Hepatocyte (in vitro differentiated cells): Measurements from ENCODE around the gene FBXO8. TPM values are rescaled to one million over a fixed set of nuclear protein-coding genes. Genes with fewer than 3 reads are reported as not detected.

ENCODE experiments used
- DNase-seq: peaks from one replicate; pipeline ENCODE4 v3.0.0-alpha.2; 2016; ENCODE audit warnings: low spot score
- H2AFZ ChIP-seq: fragments of 200-600 bp; sonication (generic); 2 replicates; pipeline ENCODE4 v1.6.0; 2016; ENCODE audit warnings: antibody characterized with exemption, mild to moderate bottlenecking
- H3K27ac ChIP-seq: fragments of 200-600 bp; sonication (generic); 2 replicates; pipeline ENCODE4 v1.5.1; 2016; ENCODE audit warnings: mild to moderate bottlenecking
- H3K27me3 ChIP-seq: fragments of 200-600 bp; sonication (generic); 2 replicates; pipeline ENCODE4 v1.6.1; 2016
- H3K36me3 ChIP-seq: fragments of 200-600 bp; sonication (generic); replicated peaks from 2 replicates; pipeline ENCODE4 v1.5.1; 2016; ENCODE audit warnings: low read depth; ENCODE audit not compliant: insufficient read depth
- H3K4me1 ChIP-seq: fragments of 200-600 bp; sonication (generic); 2 replicates; pipeline ENCODE4 v1.5.1; 2016; ENCODE audit warnings: mild to moderate bottlenecking, moderate library complexity; ENCODE audit not compliant: insufficient read depth
- H3K4me2 ChIP-seq: fragments of 200-600 bp; sonication (generic); 2 replicates; pipeline ENCODE4 v1.6.0; 2016
- H3K4me3 ChIP-seq: fragments of 200-600 bp; sonication (generic); 2 replicates; pipeline ENCODE4 v1.5.1; 2016; ENCODE audit warnings: mild to moderate bottlenecking
- H3K79me2 ChIP-seq: fragments of 200-600 bp; sonication (generic); 2 replicates; pipeline ENCODE4 v1.6.0; 2017; ENCODE audit warnings: mild to moderate bottlenecking
- H3K9me2 ChIP-seq: fragments of 200-600 bp; sonication (generic); replicated peaks from 2 replicates; pipeline ENCODE4 v1.6.0; 2017; ENCODE audit warnings: mild to moderate bottlenecking; ENCODE audit not compliant: insufficient read depth
- H3K9me3 ChIP-seq: fragments of 200-600 bp; sonication (generic); 2 replicates; pipeline ENCODE4 v1.5.1; 2016; ENCODE audit warnings: low read depth, mild to moderate bottlenecking
- H4K20me1 ChIP-seq: fragments of 200-600 bp; sonication (generic); 2 replicates; pipeline ENCODE4 v1.6.0; 2016; ENCODE audit warnings: mild to moderate bottlenecking; ENCODE audit not compliant: insufficient read depth, poor library complexity, severe bottlenecking
- CTCF ChIP-seq: fragments of 200-600 bp; sonication (generic); IDR thresholded peaks from 2 replicates; pipeline ENCODE4 v1.5.1; 2016; ENCODE audit warnings: antibody characterized with exemption, mild to moderate bottlenecking; ENCODE audit not compliant: poor library complexity
- EZH2 ChIP-seq: fragments of 200-600 bp; sonication (generic); IDR thresholded peaks from 2 replicates; pipeline ENCODE4 v1.6.1; 2016; ENCODE audit warnings: antibody characterized with exemption, mild to moderate bottlenecking, borderline replicate concordance
- EZH2phosphoT487 ChIP-seq: fragments of 200-600 bp; sonication (generic); IDR thresholded peaks from one replicate; pipeline ENCODE4 v1.6.1; 2018; ENCODE audit warnings: antibody characterized with exemption, mild to moderate bottlenecking, low read depth, moderate library complexity; ENCODE audit not compliant: unreplicated experiment, severe bottlenecking
- WGBS: methylation state at CpG from one replicate; pipeline ENCODE4 v1.1.6; 2016; ENCODE audit warnings: low lambda C conversion rate; ENCODE audit errors: missing lambda C conversion rate; 5-methylcytosine and 5-hydroxymethylcytosine counted together
- polyA plus RNA-seq: library from polyadenylated mRNA; unstranded; fragments of >200 nt; fragmentation: Nextera tagmentation; extraction: Ambion mirVana; gene quantifications from 2 replicates; pipeline ENCODE4 v1.2.1, GENCODE V29; 2016
- total RNA-seq: library from RNA; depleted of rRNA; stranded (reverse); fragments of >200 nt; gene quantifications from 2 replicates; pipeline ENCODE4 v1.2.3, GENCODE V29; 2014

The FBXO8 gene
- total and polyA plus RNA-seq, 2 experiments from 2014 or later = 21.3 to 35.7 TPM

GRCh38 chr4:174286870-174287269 lies 3.4 kb upstream of the FBXO8 start:
- no peak for DNase-seq
- Histone ChIP-seq H3K9me2 (no peaks in the 10 kb centered on the region), H3K27me3 (no peaks in the 10 kb centered on the region), H3K27ac (no peak overlapping the region), H3K4me3 (no peak overlapping the region), H2AFZ (no peak overlapping the region), H3K36me3 (no peaks in the 10 kb centered on the region), H3K9me3 (no peaks in the 10 kb centered on the region), H3K79me2 (peaks cover 81% of the 10 kb centered on the region), H3K4me1 (peaks cover under 1% of the 10 kb centered on the region), H4K20me1 (no peaks in the 10 kb centered on the region), H3K4me2 (no peak overlapping the region)
- no peak for TF ChIP-seq CTCF
- no peak for TF ChIP-seq EZH2phosphoT487
- no peak for TF ChIP-seq EZH2
- 97% methylated on average over 3 of the region's 3 CpGs for WGBS

- Histone ChIP-seq H3K4me1 (peaks cover 5% of the 10 kb centered on the region), H3K36me3 (no peaks in the 10 kb centered on the region), H3K9me2 (no peaks in the 10 kb centered on the region), H3K4me2 (peak overlapping the region; percentile 79), H3K27ac (peak overlapping the region; percentile 99), H4K20me1 (no peaks in the 10 kb centered on the region), H3K4me3 (peak overlapping the region; percentile 80), H3K27me3 (no peaks in the 10 kb centered on the region), H3K9me3 (no peaks in the 10 kb centered on the region), H2AFZ (peak overlapping the region; percentile 92), H3K79me2 (peaks cover 84% of the 10 kb centered on the region)
- no peak for DNase-seq
- TF ChIP-seq EZH2 (no peak), EZH2phosphoT487 (no peak), CTCF (no peak)
- 11% methylated on average over 6 of the region's 6 CpGs for WGBS
Measured at GRCh38 chr4:174284487-174284886, 1.0 kb upstream of the FBXO8 start.

- Histone ChIP-seq H3K4me2 (peak overlapping the region; percentile 79), H3K4me1 (peaks cover 5% of the 10 kb centered on the region), H3K9me3 (no peaks in the 10 kb centered on the region), H3K79me2 (peaks cover 84% of the 10 kb centered on the region), H3K9me2 (no peaks in the 10 kb centered on the region), H3K4me3 (peak overlapping the region; percentile 80), H3K36me3 (no peaks in the 10 kb centered on the region), H3K27ac (peak overlapping the region; percentile 99), H4K20me1 (no peaks in the 10 kb centered on the region), H2AFZ (peak overlapping the region; percentile 92), H3K27me3 (no peaks in the 10 kb centered on the region)
- under 1% methylated on average over 22 of the region's 22 CpGs for WGBS
- TF ChIP-seq EZH2phosphoT487 = no peak
- no peak for TF ChIP-seq CTCF
- no peak for TF ChIP-seq EZH2
- peak; percentile 90 for DNase-seq
Measured at GRCh38 chr4:174282836-174283506, 496 bp downstream of the FBXO8 start.
